ENCODE measurements around the gene MCC.

Gene MCC

GRCh38 chr5:113276001-113276400 is 212.3 kb downstream of the MCC start:
- in situ Hi-C loops (cut with MboI; ENCODE audit: low pct_unique_long_range_greater_than_20kb, low sequenced_read_pairs, unreplicated experiment): no loop called here
- no peak for DNase-seq (ENCODE audit: low spot score)
- no peak for TF ChIP-seq CTCF (IDR thresholded peaks at IDR 0.05; ENCODE audit: extremely low read depth, insufficient read depth, missing control alignments)

DNA sequence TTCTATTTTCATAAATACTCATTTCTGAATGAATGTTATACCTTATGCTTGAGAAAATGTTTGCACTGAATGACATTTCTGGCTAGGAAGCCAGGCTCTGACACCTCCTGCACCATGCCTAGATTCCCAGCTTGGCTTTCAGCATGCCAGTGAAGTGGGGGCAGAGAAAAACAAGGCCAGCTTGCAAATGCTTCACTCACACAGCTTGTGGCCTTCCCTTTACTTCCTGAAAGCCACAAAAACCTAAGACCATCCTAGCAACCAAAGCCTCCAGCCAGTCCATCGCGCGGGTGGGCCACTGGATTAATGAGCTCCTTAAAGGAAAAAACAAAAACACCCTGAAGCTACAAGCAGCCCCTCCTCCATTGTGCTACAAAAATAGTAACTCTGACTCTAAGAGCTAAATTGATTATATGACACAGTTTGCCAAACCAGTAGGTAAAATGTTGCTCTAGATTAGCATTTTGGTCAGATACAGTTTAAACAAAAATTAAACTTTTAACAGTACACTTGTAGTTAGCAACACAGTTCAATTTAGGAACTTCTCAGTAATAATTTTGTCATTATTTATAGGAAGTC is 213.3 kb downstream of the MCC start:
- DNase-seq (ENCODE audit: low spot score): no peak
- TF ChIP-seq CTCF (IDR thresholded peaks at IDR 0.05; ENCODE audit: extremely low read depth, insufficient read depth, missing control alignments): no peak
- in situ Hi-C loops (cut with MboI; ENCODE audit: low pct_unique_long_range_greater_than_20kb, low sequenced_read_pairs, unreplicated experiment): no loop called here

DNA sequence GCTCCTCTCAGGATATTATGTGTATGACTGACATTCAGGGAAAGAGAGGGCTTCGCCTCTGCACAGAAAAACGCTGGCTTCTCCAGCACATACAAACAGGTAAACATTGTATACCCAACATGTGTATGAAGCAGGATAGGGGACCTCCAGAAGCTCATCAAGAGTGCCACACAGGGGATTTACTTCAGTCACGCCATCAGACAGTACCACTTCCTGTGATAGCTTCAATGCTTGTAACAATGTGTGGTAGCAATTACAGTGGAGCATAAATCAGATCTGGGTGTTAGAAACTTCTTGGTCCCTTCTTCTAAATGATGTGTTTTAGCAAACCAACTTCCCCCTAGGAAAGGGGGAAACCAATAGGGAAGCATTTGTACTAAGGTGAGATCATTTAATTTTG is 214.3 kb downstream of the MCC start:
- in situ Hi-C loops (cut with MboI; ENCODE audit: low pct_unique_long_range_greater_than_20kb, low sequenced_read_pairs, unreplicated experiment): no loop called here
- no peak for TF ChIP-seq CTCF (IDR thresholded peaks at IDR 0.05; ENCODE audit: extremely low read depth, insufficient read depth, missing control alignments)
- no peak for DNase-seq (ENCODE audit: low spot score)

DNA sequence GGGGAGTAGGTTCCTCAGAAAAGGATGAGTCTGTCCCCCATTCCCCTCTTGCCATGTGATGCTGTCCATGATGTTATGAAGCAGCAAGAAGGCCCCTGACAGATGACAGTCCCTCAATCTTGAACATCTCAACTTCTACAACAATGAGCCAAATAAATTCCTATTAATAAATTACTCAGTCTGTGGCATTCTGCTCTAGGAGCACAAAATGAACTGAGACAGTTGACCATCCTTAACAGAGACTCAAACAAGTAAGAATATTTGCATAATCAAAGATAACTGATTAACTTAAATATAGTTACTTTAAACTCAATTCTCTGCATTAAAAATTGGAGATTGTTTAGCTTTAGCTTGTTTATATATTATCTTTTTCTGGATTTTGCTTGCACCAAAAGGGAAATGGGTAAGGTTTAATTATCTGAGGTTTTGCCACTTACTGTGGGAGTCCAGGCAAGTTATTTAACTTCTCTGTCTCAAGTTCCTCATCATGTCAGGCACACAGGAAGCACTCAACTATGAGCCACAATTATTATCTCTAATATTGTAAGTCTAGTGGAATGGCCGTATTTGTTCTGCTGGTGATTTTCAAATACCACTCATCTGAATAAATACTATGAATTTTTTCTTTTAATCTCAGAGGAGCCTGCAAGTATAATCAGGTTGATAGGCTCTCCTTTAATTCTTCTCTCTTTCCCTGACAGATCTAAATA is 216.4 kb downstream of the MCC start:
- in situ Hi-C loops (cut with MboI; ENCODE audit: low pct_unique_long_range_greater_than_20kb, low sequenced_read_pairs, unreplicated experiment): no loop called here
- TF ChIP-seq CTCF (IDR thresholded peaks at IDR 0.05; ENCODE audit: extremely low read depth, insufficient read depth, missing control alignments): no peak
- no peak for DNase-seq (ENCODE audit: low spot score)

DNA sequence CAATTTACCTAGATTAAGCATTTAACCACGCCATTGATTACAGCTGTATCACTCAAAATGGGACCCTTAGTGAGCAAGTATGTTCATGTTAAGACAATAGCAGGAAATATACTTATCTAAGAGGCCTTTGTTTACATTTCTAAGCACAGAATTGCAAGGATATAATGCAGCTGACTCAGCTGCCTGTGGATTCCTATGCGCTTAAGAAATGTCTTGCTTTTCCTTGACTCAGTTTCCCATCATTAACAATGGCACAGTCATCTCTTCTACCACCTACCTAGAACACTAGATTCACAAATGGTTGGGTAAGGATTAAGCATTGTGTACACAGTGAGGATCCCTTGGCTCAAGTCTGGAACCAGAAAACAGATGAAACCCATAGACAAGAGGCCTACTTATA is 217.2 kb downstream of the MCC start:
- DNase-seq (ENCODE audit: low spot score): no peak
- no peak for TF ChIP-seq CTCF (IDR thresholded peaks at IDR 0.05; ENCODE audit: extremely low read depth, insufficient read depth, missing control alignments)
- in situ Hi-C loops (cut with MboI; ENCODE audit: low pct_unique_long_range_greater_than_20kb, low sequenced_read_pairs, unreplicated experiment): no loop called here

DNA sequence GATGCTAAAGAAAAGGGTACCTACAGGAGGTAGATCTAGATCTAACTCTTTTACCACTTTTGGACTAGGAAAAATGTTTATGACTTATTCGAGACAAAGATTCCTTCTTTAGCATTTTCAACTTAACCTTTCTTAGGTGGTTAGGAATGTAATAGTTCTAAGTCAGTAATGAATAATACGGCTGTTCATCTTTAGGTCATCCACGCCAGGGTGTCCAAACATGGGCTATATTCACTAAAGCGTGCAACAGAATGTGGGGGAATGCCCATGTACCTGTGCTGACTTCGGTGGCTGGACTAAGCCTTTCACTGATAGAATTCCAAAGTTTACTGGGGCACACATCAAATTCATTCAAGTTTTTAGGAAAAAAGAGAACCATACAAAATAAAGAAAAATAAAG is 218.2 kb downstream of the MCC start:
- in situ Hi-C loops (cut with MboI; ENCODE audit: low pct_unique_long_range_greater_than_20kb, low sequenced_read_pairs, unreplicated experiment): no loop called here
- no peak for DNase-seq (ENCODE audit: low spot score)
- no peak for TF ChIP-seq CTCF (IDR thresholded peaks at IDR 0.05; ENCODE audit: extremely low read depth, insufficient read depth, missing control alignments)
